Stimulated activated CD8-positive, alpha-beta memory T cell treated with anti-CD3 and anti-CD28 coated beads, Interleukin-15, amount 100 ng/mL, for 24 hours (primary cell): ENCODE data around the gene RALGPS1.
A peak's percentile ranks its signal among the peaks of the same experiment; 100 is the strongest.

Experiments used
- DNase-seq: peaks from one replicate; pipeline ENCODE4 v3.0.0-alpha.2; 2020; ENCODE audit warnings: low read depth

The RALGPS1 gene

DNA sequence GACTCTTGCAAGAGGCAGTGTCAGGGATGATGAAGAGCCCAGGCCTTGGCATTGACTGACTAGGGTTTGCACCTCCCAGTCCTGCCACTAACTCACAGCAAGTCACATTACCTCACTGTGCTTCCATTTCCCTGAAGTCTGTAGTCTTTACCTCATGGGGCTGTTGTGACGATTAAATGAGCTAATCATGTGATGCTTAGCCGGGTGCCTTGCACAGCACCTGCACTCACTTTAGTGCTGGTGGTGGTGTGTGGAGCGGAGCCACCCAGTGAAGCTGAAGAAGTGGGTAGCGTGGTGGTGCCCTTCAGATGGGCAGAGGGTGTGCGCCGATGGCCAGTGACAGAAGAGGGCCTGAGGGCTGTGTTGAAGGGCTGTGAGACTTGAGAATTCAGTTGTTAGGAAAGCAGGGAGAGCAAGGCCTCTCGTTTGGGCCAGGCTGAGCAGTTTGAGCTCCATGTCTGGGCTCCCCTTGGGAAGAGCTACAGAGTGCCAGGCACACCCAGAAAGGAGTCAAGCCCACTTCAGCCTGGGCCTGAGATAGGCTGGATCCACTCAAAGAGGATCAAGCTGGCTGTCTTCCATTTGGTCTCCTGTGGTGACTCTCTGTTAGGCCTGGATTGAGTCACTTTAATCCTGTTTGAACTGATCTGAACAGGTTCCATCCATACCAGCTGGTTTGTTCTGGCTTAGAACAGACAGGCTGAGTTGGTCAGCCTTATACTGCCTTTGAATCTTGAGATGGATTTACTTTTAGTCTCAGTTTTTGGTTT is 42.5 kb downstream of the RALGPS1 start:
- no peak for DNase-seq

DNA sequence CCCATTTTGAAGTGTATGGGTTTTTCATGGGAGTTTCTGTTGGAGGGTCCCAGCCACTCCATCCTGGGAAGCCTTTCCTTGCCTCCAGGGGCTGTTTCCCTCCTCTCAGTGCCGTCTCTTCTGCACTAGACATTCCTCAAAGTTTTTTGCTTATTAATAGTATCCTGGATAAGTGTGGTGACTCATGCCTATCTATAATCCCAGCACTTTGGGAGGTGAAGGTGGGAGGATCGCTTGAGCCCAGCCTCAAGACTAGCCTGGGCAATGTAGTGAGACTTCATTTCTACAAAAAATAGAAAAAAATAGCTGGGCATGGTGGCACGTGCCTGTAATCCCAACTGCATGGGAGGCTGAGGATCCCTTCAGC is 43.1 kb downstream of the RALGPS1 start:
- DNase-seq = no peak

- no peak for DNase-seq
Measured at GRCh38 chr9:126959336-126959735, 44.8 kb downstream of the RALGPS1 start.

DNA sequence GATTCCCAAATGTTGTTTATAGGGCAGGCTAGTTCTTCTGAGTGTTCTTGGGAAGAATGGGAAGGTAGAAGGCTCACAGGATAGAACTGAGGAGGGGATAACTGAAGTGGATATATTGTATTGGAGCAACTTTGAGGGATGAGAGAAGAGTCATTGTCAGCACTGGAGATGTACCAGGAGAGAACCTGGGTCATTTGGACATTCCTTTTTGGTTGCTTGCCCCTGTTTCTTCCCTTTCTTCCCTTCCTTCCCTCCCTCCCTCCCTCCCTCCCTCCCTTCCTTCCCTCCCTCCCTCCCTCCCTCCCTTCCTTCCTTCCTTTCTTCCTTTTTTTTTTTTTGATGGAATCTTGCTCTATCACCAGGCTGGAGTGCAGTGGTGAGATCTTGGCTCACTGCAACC is 45.3 kb downstream of the RALGPS1 start:
- DNase-seq = no peak

DNA sequence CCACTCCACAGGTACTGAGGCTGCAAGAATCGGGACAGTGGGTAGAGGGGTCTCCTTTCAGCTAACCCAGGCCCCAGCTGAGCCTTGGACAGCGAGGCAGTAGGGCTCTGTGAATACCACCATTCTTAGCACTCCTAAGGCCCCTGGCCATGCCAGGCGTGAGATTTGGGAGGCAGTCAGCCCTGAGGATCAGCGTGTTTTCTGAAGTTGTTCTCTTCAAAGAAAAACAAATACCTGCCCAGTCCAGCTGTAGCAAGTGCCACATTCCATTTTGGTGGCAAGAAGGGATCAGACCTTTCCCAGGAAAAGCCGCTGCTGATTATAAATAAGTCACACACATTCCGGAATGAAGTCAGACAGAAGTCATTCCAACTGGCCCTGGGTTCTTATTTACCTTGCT is 47.8 kb downstream of the RALGPS1 start:
- no peak for DNase-seq

DNA sequence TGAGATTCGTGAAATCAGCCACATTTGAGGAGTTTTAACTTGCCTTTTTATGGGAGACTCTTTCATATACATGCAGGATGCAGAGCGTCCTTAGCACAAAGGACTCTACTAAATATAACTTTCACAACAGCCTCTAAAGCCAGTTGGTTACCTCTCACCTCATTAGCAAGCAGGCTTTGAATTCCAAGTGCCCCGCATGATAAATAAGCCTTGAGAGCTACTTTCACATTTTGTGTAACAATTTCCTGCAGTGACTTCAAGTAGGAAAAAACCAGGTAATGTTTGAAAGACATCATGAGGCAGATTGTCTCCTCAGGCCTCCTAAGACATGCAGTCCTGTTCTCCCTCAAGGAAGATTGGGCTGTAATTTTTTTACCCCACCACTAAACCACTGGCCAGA is 50.5 kb downstream of the RALGPS1 start:
- DNase-seq = no peak

DNA sequence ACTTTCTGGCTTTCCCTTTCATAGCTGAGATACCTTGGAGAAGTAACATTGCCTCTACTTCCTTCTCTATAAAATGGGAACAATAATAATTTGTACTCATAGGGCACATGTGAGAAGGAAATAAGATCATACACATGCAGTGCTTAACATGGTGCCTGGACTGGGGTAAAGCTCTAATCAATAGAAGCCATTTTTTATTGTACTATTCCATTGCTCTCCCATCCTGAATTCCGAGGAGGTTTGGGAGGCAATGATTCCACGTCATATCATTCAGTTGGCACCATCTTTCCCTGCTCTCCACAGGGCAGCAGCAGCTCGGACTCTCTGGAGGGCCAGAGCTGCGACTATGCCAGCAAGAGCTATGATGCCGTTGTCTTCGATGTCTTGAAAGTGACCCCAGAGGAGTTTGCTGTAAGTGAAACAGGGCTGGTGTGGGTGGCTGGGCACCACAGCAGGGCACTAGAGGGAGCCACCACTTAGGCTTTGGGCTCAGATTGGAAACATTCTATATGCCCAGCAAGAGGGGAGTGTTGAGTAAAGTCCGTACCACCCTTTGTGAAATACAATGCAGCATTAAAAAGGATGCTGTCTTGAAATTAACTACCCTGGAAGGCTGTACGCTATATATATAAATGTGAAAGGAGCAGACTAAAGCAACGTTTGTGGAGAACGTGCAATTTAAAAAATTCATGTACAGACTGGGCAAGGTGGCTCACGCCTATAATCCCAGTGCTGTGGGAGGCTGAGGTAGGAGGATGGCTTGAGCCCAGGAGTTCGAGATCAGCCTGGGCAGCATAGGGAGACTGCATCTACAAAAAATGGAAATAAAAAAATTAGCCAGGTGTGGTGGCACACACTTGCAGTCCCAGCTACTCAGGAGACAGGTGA is 51.2 kb downstream of the RALGPS1 start:
- DNase-seq = no peak

- no peak for DNase-seq
Measured at GRCh38 chr9:126971261-126971660, 56.7 kb downstream of the RALGPS1 start.

- DNase-seq = no peak
Measured at GRCh38 chr9:126973651-126974529, 59.3 kb downstream of the RALGPS1 start.

GRCh38 chr9:126974594-126974993 is 60.0 kb downstream of the RALGPS1 start:
- DNase-seq = no peak

GRCh38 chr9:126975327-126976220 is 61.0 kb downstream of the RALGPS1 start:
- DNase-seq = no peak

DNA sequence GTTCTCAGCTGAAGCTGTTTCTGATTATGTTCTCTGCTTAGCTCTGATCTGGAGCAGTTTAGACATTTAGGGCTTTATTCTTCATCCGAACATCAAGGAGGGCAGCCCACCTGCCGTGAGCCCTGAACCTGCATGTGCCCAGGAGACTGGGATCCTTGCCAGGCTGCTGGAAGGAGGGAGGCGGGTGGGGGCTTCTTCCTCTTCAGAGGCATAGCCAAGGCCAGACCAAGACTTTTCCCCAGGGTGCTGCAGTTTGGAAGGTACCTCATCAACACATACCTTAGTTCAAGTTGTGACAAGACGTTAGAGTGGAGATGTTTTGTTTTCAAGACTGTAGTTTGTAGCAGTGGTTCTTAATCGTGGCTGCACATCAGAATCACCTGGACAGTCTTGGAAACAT is 64.9 kb downstream of the RALGPS1 start:
- DNase-seq = no peak

DNA sequence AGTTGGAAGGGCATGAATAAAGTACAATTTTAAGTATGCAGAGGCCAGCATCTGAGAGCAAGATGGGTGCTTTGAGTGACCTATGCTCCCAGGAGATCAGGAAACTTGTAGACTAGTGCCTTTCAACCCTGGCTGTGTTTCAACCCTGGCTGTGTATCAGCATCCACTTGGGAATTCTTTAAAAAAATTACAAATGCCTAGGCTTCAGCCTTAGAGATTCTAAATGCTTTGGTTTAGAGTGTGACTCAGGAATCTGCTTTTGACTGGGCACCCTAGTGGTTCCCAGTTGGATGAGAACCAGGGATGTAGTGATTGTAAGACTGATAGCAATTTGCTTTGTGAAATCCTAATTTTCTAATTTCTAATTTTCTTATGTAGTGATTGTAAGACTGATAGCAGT is 65.6 kb downstream of the RALGPS1 start:
- DNase-seq = no peak

DNA sequence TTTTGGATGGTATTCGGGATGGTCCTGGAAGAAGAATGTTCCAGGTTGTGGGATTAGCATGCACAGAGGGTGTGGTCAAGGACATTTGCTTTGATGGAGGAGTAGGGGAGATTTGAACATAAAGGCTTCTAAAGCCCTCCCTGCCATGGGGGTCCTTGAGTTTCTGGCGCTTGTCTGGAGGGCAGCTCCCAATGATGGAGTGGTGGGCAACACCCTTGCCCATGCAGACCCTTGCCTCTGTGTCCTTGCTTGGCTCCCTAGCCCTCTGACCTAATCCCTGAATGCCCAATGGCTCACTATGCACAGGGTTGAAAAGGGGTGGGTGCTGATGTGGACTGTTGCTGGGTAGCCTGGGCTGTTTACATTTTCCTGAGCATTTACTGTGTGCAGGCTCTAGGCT is 66.6 kb downstream of the RALGPS1 start:
- DNase-seq = no peak

DNA sequence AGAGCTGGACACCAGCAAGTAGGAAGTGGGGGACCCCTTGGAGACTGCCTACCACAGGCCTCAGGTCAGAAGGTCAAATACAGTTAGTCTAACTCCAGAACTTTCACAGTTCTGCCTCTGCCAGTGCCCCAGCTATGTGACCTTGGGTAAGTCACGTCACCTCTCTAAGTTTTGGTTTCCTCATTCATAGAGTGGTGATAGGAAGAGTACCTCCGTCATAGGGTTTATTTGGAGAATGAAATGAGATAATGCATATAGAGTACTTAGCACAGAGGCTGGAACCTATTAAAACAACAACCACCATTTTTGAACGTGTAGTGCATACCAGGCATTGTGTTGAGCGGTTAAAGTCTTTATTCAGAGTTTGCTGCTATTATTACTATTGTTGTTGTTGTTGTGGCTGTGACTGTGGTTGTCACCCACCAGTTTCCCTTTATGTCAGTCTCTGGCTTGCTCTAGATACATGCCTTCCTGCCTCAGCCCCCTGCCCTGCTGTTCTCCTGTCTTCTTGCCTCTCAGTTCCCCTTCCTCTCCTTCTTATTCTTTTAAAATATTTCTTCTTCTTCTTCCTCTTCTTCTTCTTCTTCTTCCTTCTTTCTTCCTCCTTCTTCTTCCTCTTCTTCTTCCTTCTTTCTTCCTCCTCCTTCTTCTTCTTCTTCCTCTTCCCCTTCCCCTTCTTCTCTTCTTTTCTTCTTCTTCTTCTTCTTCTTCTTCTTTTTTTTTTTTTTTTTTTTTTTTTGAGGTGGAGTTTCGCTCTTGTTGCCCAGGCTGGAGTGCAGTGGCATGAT is 67.8 kb downstream of the RALGPS1 start:
- DNase-seq = no peak

DNA sequence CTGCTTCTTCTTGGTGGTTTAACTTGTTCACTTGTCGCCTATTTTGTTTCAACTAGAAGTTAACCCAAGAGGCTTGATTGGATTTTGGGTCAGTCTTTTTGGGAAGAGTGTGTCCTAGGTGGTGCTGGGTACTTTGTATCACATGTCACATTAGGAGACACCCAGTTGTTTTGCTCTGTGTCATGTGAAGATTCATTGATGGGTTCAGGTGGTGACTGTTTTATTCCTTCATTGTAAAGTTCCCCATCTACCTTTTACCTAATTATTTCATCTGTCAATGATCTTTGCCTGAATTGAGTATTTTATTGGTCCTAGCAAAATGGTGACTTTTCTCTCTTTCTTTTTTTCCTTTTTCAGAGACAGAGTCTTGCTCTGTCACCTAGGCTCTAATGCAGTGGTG is 69.2 kb downstream of the RALGPS1 start:
- DNase-seq = no peak

DNA sequence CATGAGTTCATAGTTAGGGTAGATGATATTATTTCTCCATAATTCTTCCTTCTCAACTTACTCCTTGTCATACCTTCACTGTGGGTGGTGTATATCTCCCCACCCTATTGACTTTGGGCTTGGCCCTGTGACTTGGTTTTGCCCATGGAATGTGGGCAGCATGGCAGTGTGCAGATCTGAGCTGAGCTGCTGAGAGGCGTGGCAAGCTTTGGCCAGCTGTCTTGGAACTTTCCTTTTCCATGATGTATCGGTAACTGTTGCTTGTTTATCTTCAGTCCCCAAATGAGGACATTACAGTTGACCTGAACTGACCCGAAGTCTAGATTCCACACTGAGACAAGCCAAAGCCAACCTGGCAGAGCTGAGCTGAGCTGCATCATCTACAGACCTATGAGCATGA is 70.4 kb downstream of the RALGPS1 start:
- DNase-seq = no peak

GRCh38 chr9:126985870-126986498 is 71.4 kb downstream of the RALGPS1 start:
- DNase-seq = peak; percentile 38

DNA sequence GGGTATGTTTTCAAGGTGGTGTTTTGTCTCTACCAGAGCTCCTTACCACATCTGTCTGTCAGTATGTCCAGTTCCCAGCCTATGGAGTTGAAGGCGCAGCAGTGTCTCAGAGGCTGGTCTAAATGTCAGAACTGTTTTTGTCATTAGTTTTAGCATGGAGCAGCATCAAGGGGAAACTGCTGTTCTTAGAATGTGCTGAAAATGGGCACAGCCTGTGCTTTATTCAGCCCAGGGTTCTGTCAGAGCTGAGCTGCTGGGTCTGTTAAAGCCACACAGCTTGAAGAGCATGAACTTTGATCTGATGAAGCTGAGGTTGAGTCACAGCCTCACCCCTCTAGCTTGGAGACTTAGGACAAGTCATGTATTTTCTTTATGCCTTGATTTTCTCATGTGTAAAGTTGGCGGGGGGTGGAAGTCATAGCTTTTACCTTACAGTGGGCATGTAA is 71.9 kb downstream of the RALGPS1 start:
- no peak for DNase-seq

DNA sequence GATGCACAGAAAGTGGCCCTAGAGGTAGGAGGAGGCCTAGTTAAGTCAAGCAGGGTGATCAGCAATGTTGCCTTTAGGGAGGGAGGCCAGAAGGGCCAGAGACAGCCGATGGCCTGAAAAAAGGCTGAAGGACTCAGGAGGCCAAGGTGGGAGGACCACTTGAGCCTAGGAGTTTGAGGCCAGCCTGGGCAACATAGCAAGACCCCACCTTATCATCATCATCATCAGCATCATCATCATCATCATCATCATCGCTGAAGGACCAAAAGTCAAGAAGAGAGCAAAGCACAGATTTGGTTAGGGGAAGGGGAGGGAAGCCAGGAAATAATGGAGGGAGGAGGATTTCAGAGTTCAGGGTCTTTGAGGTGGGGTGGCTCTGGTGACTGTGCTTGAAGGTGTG is 74.3 kb downstream of the RALGPS1 start:
- DNase-seq = no peak
